Spleen (tissue), 11 donors: Measurements from ENCODE around the gene SLX4. TPM values are rescaled to one million over a fixed set of nuclear protein-coding genes. Genes with fewer than 3 reads are reported as not detected.

Experiments
- DNase-seq: peaks from one replicate; pipeline ENCODE4 v3.0.0-alpha.2; 2020
- H3K27ac ChIP-seq, 8 donors: fragments of 200-600 bp; sonication (generic) in 7 of 8; 1 replicate in 4 of 8; 2 replicates in 4 of 8; pipeline versions ENCODE4 v1.5.0 to v1.8.0; 2016 to 2021; ENCODE audit warnings: inconsistent platforms in 4 of 8, mild to moderate bottlenecking in 4 of 8, moderate library complexity in 1 of 8
- H3K27me3 ChIP-seq, 7 donors: fragments of 200-600 bp; sonication (generic) in 6 of 7; replicated peaks in 1 of 7; 1 replicate in 4 of 7; 2 replicates in 3 of 7; pipeline versions ENCODE4 v1.5.0 to v1.8.0; 2016 to 2021; ENCODE audit warnings: inconsistent platforms in 3 of 7, mild to moderate bottlenecking in 1 of 7
- H3K36me3 ChIP-seq, 6 donors: fragments of 200-600 bp; sonication (generic) in 5 of 6; 1 replicate in 4 of 6; 2 replicates in 2 of 6; pipeline versions ENCODE4 v1.5.0 to v1.8.0; 2016 to 2021; ENCODE audit warnings: inconsistent platforms in 2 of 6
- H3K4me1 ChIP-seq, 6 donors: fragments of 200-600 bp; sonication (generic) in 5 of 6; 1 replicate in 3 of 6; 2 replicates in 3 of 6; pipeline versions ENCODE4 v1.5.0 to v1.8.0; 2016 to 2021; ENCODE audit warnings: inconsistent platforms in 3 of 6
- H3K4me3 ChIP-seq, 8 donors: fragments of 200-600 bp; sonication (generic) in 7 of 8; 1 replicate in 4 of 8; 2 replicates in 4 of 8; pipeline versions ENCODE4 v1.5.0 to v1.8.0; 2016 to 2021; ENCODE audit warnings: inconsistent platforms in 4 of 8, mild to moderate bottlenecking in 4 of 8, moderate library complexity in 2 of 8
- H3K9me3 ChIP-seq, 8 donors: fragments of 200-600 bp; sonication (generic) in 7 of 8; 1 replicate in 4 of 8; 2 replicates in 4 of 8; pipeline versions ENCODE4 v1.5.0 to v1.8.0; 2016 to 2021; ENCODE audit warnings: inconsistent platforms in 4 of 8
- CTCF ChIP-seq, 11 experiments: fragments of 200-600 bp in 7 of 11; fragments of 450-650 bp in 4 of 11; sonication (generic) in 4 of 11; IDR thresholded peaks in 8 of 11; conservative IDR thresholded peaks in 3 of 11; 1 replicate in 7 of 11; 2 replicates in 4 of 11; pipeline versions ENCODE4 v1.4.0 to v1.8.0; 2016 to 2021; ENCODE audit warnings: antibody characterized with exemption in 11 of 11, inconsistent platforms in 4 of 11, mild to moderate bottlenecking in 1 of 11
- POLR2A ChIP-seq, 3 donors: fragments of 450-650 bp; IDR thresholded peaks; one replicate each; pipeline ENCODE4 v1.5.1; 2017; ENCODE audit warnings: antibody characterized with exemption in 3 of 3, mild to moderate bottlenecking in 1 of 3
- POLR2AphosphoS5 ChIP-seq, 3 donors: sonication (generic); formaldehyde crosslinking; IDR thresholded peaks; one replicate each; pipeline ENCODE4 v1.5.1; 2017; ENCODE audit warnings: antibody characterized with exemption in 3 of 3
- WGBS, 5 donors: extraction: QIAGEN DNeasy Blood & Tissue Kit in 3 of 5; methylation state at CpG; one replicate each; pipeline versions ENCODE4 v1.1.5 to v1.1.7; 2013 to 2018; 5-methylcytosine and 5-hydroxymethylcytosine counted together
- intact Hi-C: fragments of 100-400 bp; cut with DNase I; formaldehyde crosslinking; loops from one replicate; pipeline ENCODE4 v1.15.0; 2023; ENCODE audit warnings: low total_unique reads
- polyA plus RNA-seq, 3 donors: library from polyadenylated mRNA; stranded (reverse); fragments of 200-250 nt; gene quantifications; one replicate each; pipeline ENCODE4 v1.2.1, GENCODE V29; 2013
- total RNA-seq, 7 donors: library from RNA; depleted of rRNA in 3 of 7; stranded (reverse); fragments of >200 nt in 3 of 7; fragmentation: NEBNext Ultra II Directional in 4 of 7; extraction: Animal tissue kit (Norgen Biotek cat#: 25700) in 4 of 7; gene quantifications; one replicate each; pipeline versions ENCODE4 v1.1.0 to v1.2.1, GENCODE V29; 2016 to 2021
- donor health status: healthy with polysubstance abuse.
- donor health status: DM: no; HTN: no; CAD: no; lungs with moderate emphysema.
- donor health status: DM: no; HTN: no; CAD: no.
- donor health status: Bipolar disorder and iron deficiency.
- donor health status: healthy.
- donor health status: DM: no; HTN: no; CAD: no.
- donor health status: DM: yes; HTN: yes; CAD: no.

SLX4 gene
- total and polyA plus RNA-seq, 10 donors: 1.8 to 8.8 (median 7.0) TPM

- Histone ChIP-seq H3K9me3 (no peaks in the 10 kb centered on the region), H3K4me3 (no peak overlapping the region), H3K36me3 (peaks cover 0 to 44% (median 13%) of the 10 kb centered on the region in 6 donors), H3K27ac (no peak overlapping the region), H3K4me1 (peaks cover 15 to 45% (median 21%) of the 10 kb centered on the region in 6 donors), H3K27me3 (no peaks in the 10 kb centered on the region)
- 80 to 88% (median 86%) methylated on average over 5 of the region's 5 CpGs for WGBS, 5 donors
- TF ChIP-seq POLR2AphosphoS5 (IDR thresholded peaks at IDR 0.05): no peak
- intact Hi-C loops: no loop called here
- DNase-seq: no peak
Measured at GRCh38 chr16:3608069-3608468, 3.3 kb downstream of the SLX4 start.

- intact Hi-C loops: no loop called here
- TF ChIP-seq POLR2AphosphoS5 (IDR thresholded peaks at IDR 0.05): no peak
- no peak for TF ChIP-seq CTCF (IDR thresholded peaks at IDR 0.05 in 8 of 11, conservative IDR thresholded peaks at IDR 0.05 in 3 of 11)
- no peak overlapping the region for H3K27ac ChIP-seq
- H3K27me3 ChIP-seq: no peaks in the 10 kb centered on the region
- H3K4me3 ChIP-seq: no peak overlapping the region
- peaks cover 0 to 49% (median 15%) of the 10 kb centered on the region in 6 donors for H3K36me3 ChIP-seq
- H3K9me3 ChIP-seq: no peaks in the 10 kb centered on the region
- no peak for DNase-seq
- WGBS, 5 donors: 82 to 88% (median 86%) methylated on average over 2 of the region's 2 CpGs
- H3K4me1 ChIP-seq: peaks cover 10 to 40% (median 17%) of the 10 kb centered on the region in 6 donors
Measured at GRCh38 chr16:3607634-3608033, 3.8 kb downstream of the SLX4 start.

- H3K27me3 ChIP-seq: no peaks in the 10 kb centered on the region
- no peaks in the 10 kb centered on the region for H3K9me3 ChIP-seq
- DNase-seq: no peak
- 72 to 85% (median 83%) methylated on average over 7 of the region's 7 CpGs for WGBS, 5 donors
- H3K27ac ChIP-seq: no peak overlapping the region
- no peak overlapping the region for H3K4me3 ChIP-seq
- peaks cover 6 to 36% (median 12%) of the 10 kb centered on the region in 6 donors for H3K4me1 ChIP-seq
- intact Hi-C loops: no loop called here
- peaks cover 0 to 53% (median 19%) of the 10 kb centered on the region in 6 donors for H3K36me3 ChIP-seq
- TF ChIP-seq POLR2A (IDR thresholded peaks at IDR 0.05): no peak
- TF ChIP-seq POLR2AphosphoS5 (IDR thresholded peaks at IDR 0.05): no peak
- no peak for TF ChIP-seq CTCF (IDR thresholded peaks at IDR 0.05 in 8 of 11, conservative IDR thresholded peaks at IDR 0.05 in 3 of 11)
Measured at GRCh38 chr16:3607161-3607560, 4.2 kb downstream of the SLX4 start.

GRCh38 chr16:3606441-3606840 lies 5.0 kb downstream of the SLX4 start:
- no peak for DNase-seq
- H3K4me1 ChIP-seq: peaks cover 6 to 32% (median 9%) of the 10 kb centered on the region in 6 donors
- 82 to 86% (median 84%) methylated on average over 11 of the region's 11 CpGs for WGBS, 5 donors
- intact Hi-C loops: no loop called here
- H3K9me3 ChIP-seq: no peaks in the 10 kb centered on the region
- H3K4me3 ChIP-seq: no peak overlapping the region
- TF ChIP-seq CTCF (IDR thresholded peaks at IDR 0.05 in 8 of 11, conservative IDR thresholded peaks at IDR 0.05 in 3 of 11): no peak
- TF ChIP-seq POLR2AphosphoS5 (IDR thresholded peaks at IDR 0.05): no peak
- no peak for TF ChIP-seq POLR2A (IDR thresholded peaks at IDR 0.05)
- H3K27ac ChIP-seq: no peak overlapping the region
- no peaks in the 10 kb centered on the region for H3K27me3 ChIP-seq
- peaks cover 0 to 60% (median 26%) of the 10 kb centered on the region in 6 donors for H3K36me3 ChIP-seq

GRCh38 chr16:3602320-3602653 lies 9.1 kb downstream of the SLX4 start:
- Histone ChIP-seq H3K27me3 (no peaks in the 10 kb centered on the region), H3K9me3 (peaks cover 0 to 4% (median 0%) of the 10 kb centered on the region in 8 donors), H3K27ac (no peak overlapping the region), H3K4me1 (peaks cover 0 to 8% (median 0%) of the 10 kb centered on the region in 6 donors), H3K4me3 (no peak overlapping the region), H3K36me3 (peaks cover 0 to 93% (median 38%) of the 10 kb centered on the region in 6 donors)
- intact Hi-C loops: no loop called here
- 93 to 96% (median 95%) methylated on average over 7 of the region's 7 CpGs for WGBS, 5 donors
- DNase-seq: no peak
- TF ChIP-seq POLR2A (IDR thresholded peaks at IDR 0.05) (no peak), CTCF (IDR thresholded peaks at IDR 0.05 in 8 of 11, conservative IDR thresholded peaks at IDR 0.05 in 3 of 11) (no peak), POLR2AphosphoS5 (IDR thresholded peaks at IDR 0.05) (no peak)
